NB4 (cell line): Measurements from ENCODE around the gene FITM1.

Source experiments
- DNase-seq: peaks from one replicate; pipeline ENCODE4 v3.0.0; 2010; ENCODE audit warnings: low read depth
- H3K4me3 ChIP-seq: one replicate; pipeline ENCODE4 v1.5.1; 2011; ENCODE audit warnings: mild to moderate bottlenecking, low read depth, low read length, moderate library complexity
- CTCF ChIP-seq: IDR thresholded peaks from one replicate; pipeline ENCODE4 v1.5.1; 2012; ENCODE audit warnings: low read depth, low read length
- MYC ChIP-seq: IDR thresholded peaks from 2 replicates; pipeline ENCODE4 v1.6.1; 2011; ENCODE audit warnings: low read depth, low read length
- POLR2A ChIP-seq: IDR thresholded peaks from 2 replicates; pipeline ENCODE4 v1.6.1; 2011; ENCODE audit warnings: mild to moderate bottlenecking; ENCODE audit not compliant: insufficient read length; ENCODE audit errors: extremely low read depth
- TF ChIP-seq, protein P1 (sequence below): IDR thresholded peaks from 2 replicates; pipeline ENCODE4 v1.6.1; 2011; ENCODE audit warnings: low read depth, low read length

The FITM1 gene

DNA sequence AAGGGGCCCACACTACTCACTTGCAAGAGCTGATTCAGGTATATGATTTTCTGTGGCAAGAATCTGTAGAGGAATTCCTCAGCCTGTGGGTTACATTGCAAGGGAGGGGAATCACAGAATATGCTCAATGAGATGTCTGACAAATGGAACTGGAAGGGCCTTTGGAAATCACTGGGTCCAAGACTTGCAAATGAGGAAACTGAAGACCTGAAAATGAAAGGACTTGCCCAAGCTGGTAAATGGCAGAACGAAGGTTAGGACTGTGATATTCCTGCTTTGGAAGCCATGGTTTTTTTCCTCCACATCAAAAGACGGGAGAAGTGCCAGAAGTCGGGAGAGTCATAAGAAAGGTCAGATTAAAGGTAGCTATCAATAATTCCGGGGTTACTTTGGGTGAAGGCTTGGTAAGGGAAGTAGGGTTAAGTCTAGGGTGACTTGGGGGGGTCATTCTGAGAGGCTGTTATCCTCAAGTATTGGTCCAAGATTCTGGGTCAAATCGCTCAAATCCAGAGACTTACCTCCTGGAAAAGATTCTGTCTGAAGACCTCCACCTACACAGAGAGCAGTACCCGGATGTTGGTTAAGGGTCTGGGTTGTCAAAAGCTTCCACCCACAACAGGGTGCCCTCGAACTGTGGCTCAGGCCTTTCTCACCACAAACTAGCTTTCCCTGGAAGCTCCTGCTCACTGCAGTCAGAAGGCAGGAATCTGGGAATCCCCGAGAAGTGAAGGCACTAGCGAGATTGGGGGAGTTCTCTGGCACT is 15.4 kb downstream of the FITM1 start:
- no peak for TF ChIP-seq POLR2A
- peak overlapping the region; percentile 99 for H3K4me3 ChIP-seq
- DNase-seq = peak; percentile 33

GRCh38 chr14:24146453-24146977 is 16.1 kb downstream of the FITM1 start, which contains the start of gene PSME2:
Gene PSME2, minus strand, starts transcription at chr14:24146610. Its CDS starts 29 bp downstream, at chr14:24146581.
- no peak for TF ChIP-seq CTCF
- TF ChIP-seq, protein P1, sequence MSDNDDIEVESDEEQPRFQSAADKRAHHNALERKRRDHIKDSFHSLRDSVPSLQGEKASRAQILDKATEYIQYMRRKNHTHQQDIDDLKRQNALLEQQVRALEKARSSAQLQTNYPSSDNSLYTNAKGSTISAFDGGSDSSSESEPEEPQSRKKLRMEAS = peak; percentile 64
- peak; percentile 54 for TF ChIP-seq POLR2A
- peak within 1 kb of the TSS; percentile 99 for H3K4me3 ChIP-seq
- DNase-seq = peak; percentile 99

DNA sequence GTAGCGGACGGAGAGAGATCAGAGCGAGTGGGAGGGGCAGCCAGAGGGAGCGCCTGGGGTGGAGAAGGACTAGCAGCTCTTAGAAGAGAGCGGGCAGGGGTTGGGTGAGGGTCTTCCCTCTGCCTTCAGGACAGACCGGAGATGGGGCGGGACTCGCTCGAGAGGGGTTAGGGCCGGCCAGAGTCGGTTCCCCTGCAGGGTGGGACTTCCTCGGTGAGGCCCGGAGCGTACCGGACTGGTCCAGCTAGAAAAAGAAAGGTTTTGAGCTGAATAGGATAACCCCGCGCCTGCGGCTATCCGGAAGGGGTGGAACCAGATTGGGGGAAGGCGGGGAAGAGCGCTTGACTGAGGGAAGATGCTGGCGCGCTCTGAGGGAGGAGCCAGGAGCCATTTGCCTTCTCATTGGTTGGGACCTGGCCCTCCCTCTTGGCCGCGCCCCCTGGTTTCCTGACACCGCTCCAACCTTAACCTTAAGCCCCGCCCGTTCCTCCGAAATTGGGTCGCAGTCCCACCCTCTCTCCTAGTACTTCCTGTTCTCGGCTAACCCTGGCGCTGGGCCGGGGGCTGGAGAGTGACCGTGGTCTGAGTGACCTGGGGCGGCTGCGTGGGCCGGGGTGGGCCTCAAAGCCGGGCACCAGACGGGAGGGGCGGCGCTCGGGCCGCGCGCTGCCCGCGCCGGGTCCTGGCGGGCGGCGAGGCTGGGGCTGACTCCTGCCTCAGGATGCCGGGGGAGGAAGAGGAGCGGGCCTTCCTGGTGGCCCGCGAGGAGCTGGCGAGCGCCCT is 16.7 kb downstream of the FITM1 start, which contains the start of gene RNF31:
Gene RNF31, plus strand, starts transcription at position 521 of the 783 bp plus-strand sequence. Its CDS starts 201 bp downstream, at position 722.
- H3K4me3 ChIP-seq = peak within 1 kb of the TSS; percentile 99
- TF ChIP-seq MYC = no peak
- TF ChIP-seq CTCF = no peak
- TF ChIP-seq, protein P1 = no peak
- peak; percentile 34 for TF ChIP-seq POLR2A
- DNase-seq = peak; percentile 99

DNA sequence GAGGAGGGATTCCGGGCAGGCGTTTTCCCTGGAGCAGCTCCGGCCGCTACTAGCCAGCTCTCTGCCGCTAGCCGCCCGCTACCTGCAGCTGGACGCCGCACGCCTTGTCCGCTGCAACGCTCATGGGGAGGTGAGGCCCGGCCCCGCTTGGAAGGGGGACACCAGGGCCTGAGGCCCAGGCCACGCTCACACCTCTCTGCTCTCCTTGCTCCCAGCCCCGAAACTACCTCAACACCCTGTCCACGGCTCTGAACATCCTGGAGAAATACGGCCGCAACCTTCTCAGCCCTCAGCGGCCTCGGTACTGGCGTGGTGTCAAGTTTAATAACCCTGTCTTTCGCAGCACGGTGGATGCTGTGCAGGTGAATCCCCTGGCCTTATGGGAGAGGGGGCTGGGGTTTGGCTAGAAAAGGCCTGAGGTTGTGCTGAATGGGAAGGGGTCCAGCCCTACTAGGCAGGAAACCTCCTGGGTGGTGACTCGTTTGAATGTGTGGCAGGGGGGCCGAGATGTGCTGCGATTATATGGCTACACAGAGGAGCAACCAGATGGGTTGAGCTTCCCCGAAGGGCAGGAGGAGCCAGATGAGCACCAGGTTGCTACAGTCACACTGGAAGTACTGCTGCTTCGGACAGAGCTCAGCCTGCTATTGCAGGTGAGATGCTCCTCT is 17.4 kb downstream of the FITM1 start:
- peak overlapping the region; percentile 78 for H3K4me3 ChIP-seq
- peak; percentile 18 for DNase-seq
- TF ChIP-seq, protein P1 = no peak
- no peak for TF ChIP-seq MYC
- no peak for TF ChIP-seq POLR2A

DNA sequence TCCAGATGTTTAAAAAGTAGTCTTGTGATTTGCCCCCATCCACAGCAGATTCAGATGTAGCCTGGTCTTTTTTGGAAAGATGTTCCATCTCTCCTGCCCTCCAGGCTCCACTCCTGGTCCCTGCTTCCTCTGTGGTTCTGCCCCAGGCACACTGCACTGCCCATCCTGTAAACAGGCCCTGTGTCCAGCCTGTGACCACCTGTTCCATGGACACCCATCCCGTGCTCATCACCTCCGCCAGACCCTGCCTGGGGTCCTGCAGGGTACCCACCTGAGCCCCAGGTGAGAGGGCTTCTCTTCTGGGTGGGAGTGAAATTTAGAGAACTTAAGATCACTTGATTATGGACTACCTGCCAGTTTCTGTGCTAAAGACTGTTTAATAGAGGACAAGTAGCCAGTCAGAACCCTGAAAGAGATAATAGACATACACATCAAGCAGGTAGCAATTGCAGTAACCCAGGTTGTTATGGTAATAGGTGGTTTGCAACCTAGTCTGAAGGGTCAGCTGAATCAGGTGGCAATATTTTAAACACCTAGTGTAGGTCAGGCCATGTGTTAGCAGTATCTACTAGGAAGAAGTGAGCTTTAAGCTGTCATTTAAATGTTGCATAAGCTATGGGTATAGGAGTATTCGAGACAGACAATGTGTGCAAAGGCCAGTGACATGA is 19.0 kb downstream of the FITM1 start:
- no peak overlapping the region for H3K4me3 ChIP-seq
- no peak for DNase-seq
- TF ChIP-seq MYC (no peak), POLR2A (no peak)

GRCh38 chr14:24150061-24150460 is 19.6 kb downstream of the FITM1 start:
- TF ChIP-seq MYC (no peak), CTCF (no peak), POLR2A (no peak)
- TF ChIP-seq, protein P1 = no peak
- DNase-seq = no peak
- no peak overlapping the region for H3K4me3 ChIP-seq
